Measurements from ENCODE around the gene ATP6V1F. TPM values are rescaled to one million over a fixed set of nuclear protein-coding genes. Genes with fewer than 3 reads are reported as not detected.
"Not testable (repeated sequence)": the region's sequence is repeated elsewhere in the genome, so short reads cannot be mapped to it uniquely, and the experiment has no call there.

ATP6V1F gene
- total RNA-seq, 1 experiment from 2014 or later = 169 TPM

DNA sequence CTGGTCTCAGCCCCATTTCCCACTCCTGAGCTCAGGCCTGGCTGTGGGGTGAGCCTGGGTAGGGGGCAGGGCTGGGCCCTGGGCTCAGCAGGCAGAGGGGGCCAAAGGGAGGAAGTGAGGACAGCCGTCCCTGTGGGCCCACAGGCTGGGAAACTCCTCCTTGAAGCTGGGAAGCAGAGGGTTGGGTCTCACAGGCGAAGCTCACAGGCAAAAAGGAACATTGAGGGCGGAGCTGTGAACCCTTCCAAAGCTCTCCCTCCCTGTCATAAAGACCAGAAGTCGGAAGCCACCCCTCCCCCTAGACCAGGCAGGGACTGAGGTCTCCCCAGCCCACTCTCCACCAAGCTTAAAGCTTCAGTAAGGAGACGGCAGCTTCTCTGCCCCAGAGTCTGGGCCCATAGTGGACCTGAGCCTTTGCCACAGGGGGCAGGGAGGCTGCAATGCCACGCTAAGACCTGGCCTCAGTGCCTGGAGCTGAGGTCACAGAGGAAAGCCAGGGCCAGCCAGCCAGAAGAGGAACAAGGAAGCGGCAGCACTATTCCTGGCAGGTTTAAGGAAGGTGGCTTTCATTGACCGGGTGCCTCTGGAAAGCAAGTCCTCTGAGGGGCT lies 48.9 kb downstream of the ATP6V1F start:
- no peaks in the 10 kb centered on the region for H3F3A ChIP-seq (ENCODE audit: insufficient read depth, low read depth)
- H3K79me2 ChIP-seq (ENCODE audit: low read depth) = no peaks in the 10 kb centered on the region
- H3K4me3 ChIP-seq = no peak overlapping the region
- no TSS peak for BruUV-seq (replicated peaks)
- intact Hi-C loops (cut with micrococcal nuclease; ENCODE audit: unreplicated experiment) = no loop called here
- DNase-seq = no peak
- H3K9me3 ChIP-seq (ENCODE audit: insufficient read depth, low read depth) = no peaks in the 10 kb centered on the region
- TF ChIP-seq EZH2 (IDR thresholded peaks at IDR 0.05; ENCODE audit: low read depth) = no peak
- TF ChIP-seq, protein P1, sequence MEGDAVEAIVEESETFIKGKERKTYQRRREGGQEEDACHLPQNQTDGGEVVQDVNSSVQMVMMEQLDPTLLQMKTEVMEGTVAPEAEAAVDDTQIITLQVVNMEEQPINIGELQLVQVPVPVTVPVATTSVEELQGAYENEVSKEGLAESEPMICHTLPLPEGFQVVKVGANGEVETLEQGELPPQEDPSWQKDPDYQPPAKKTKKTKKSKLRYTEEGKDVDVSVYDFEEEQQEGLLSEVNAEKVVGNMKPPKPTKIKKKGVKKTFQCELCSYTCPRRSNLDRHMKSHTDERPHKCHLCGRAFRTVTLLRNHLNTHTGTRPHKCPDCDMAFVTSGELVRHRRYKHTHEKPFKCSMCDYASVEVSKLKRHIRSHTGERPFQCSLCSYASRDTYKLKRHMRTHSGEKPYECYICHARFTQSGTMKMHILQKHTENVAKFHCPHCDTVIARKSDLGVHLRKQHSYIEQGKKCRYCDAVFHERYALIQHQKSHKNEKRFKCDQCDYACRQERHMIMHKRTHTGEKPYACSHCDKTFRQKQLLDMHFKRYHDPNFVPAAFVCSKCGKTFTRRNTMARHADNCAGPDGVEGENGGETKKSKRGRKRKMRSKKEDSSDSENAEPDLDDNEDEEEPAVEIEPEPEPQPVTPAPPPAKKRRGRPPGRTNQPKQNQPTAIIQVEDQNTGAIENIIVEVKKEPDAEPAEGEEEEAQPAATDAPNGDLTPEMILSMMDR (conservative IDR thresholded peaks at IDR 0.05) = no peak
- no peaks in the 10 kb centered on the region for H3K36me3 ChIP-seq (ENCODE audit: low read depth)
- H4K20me1 ChIP-seq (ENCODE audit: insufficient read depth) = no peaks in the 10 kb centered on the region
- peaks cover 10% of the 10 kb centered on the region for H3K27me3 ChIP-seq (ENCODE audit: insufficient read depth, low read depth)
- CTCF ChIA-PET = interaction anchor here (0.8 kb wide), 1 partner anchor 18 kb away, joined by 3 read pairs; no protein-coding TSS in a partner anchor
- no peak overlapping the region for H2AFZ ChIP-seq
- no peaks in the 10 kb centered on the region for H3K9me2 ChIP-seq (ENCODE audit: insufficient read depth)
- POLR2A ChIA-PET (ENCODE audit: unreplicated experiment) = interaction anchor here (0.6 kb wide), 1 partner anchor 8 kb away, joined by 3 read pairs; no protein-coding TSS in a partner anchor
- no peak overlapping the region for H3K4me2 ChIP-seq
- H3K4me1 ChIP-seq (replicated peaks; ENCODE audit: insufficient read depth) = no peaks in the 10 kb centered on the region
- H3K27ac ChIP-seq = no peak overlapping the region

DNA sequence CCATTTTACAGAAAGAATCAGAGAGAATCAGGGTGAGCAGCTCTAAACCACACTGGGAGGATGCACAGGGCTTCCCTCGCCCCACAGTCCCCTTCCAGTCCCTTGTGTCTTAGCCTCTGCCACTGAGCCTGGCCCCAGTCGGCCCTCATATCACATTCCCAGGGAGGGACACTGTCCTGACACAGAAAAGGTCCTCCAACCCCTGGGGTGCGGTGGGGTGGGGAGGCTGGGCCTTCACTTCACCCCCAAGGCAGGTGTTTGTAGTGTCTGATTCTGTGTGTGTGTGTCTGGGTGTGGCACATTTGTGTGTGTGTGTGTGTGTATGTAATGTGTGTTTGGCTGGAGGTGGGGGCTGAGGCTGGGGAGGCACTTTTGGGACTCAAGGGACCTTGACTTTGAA lies 49.6 kb downstream of the ATP6V1F start:
- Histone ChIP-seq H3F3A (ENCODE audit: insufficient read depth, low read depth) (no peaks in the 10 kb centered on the region), H2AFZ (no peak overlapping the region), H3K4me1 (replicated peaks; ENCODE audit: insufficient read depth) (no peaks in the 10 kb centered on the region), H3K9me3 (ENCODE audit: insufficient read depth, low read depth) (no peaks in the 10 kb centered on the region), H3K79me2 (ENCODE audit: low read depth) (no peaks in the 10 kb centered on the region), H4K20me1 (ENCODE audit: insufficient read depth) (no peaks in the 10 kb centered on the region), H3K4me3 (no peak overlapping the region), H3K9me2 (ENCODE audit: insufficient read depth) (no peaks in the 10 kb centered on the region), H3K36me3 (ENCODE audit: low read depth) (no peaks in the 10 kb centered on the region), H3K27ac (no peak overlapping the region), H3K27me3 (ENCODE audit: insufficient read depth, low read depth) (peaks cover 10% of the 10 kb centered on the region), H3K4me2 (no peak overlapping the region)
- DNase-seq = no peak
- ChIA-PET POLR2A (ENCODE audit: unreplicated experiment) (no interaction called here), CTCF (interaction anchor here (0.8 kb wide), 1 partner anchor 19 kb away, joined by 3 read pairs; no protein-coding TSS in a partner anchor)
- BruUV-seq (replicated peaks) = no TSS peak
- intact Hi-C loops (cut with micrococcal nuclease; ENCODE audit: unreplicated experiment) = no loop called here
- TF ChIP-seq, protein P1 (conservative IDR thresholded peaks at IDR 0.05) = no peak
- no peak for TF ChIP-seq EZH2 (IDR thresholded peaks at IDR 0.05; ENCODE audit: low read depth)

DNA sequence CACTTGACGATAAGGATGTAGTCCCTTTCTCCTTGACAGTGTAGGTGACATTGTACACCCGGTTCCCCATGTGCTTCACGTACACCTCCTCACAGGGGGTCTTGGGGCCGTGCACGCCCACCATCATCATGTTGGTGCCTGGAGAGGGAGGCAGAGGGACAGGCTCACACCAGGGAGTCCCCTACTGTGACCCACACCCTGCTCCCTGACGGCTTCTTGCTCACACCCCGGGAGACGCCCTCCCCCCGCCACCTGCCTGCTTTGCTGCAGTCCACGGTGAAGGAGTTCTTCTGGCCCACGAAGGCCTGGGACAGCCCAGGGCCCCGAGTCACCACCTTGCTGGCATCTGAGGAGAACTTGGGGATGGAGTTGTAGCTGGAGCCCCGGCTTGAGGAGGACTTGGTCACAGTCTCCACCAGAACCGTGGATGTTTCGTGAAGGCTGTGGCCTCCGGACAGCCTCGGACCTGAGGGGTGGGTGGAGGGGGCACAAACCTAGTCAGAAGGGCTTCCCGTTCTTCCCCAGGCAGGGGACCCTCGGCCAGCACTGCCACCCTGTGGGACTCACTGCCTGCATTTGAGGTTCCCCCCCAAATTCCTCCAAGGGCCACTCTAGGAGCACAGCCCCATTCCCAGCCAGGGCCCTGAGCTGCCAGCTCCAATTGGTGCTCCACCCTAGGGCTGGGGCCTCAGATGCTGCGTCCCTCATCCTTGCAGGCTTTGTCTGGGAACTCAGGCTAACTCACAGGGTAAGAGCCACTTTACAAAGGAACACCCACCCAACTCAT lies 50.2 kb downstream of the ATP6V1F start:
- H3K4me1 ChIP-seq (replicated peaks; ENCODE audit: insufficient read depth); CTCF ChIA-PET; H3K36me3 ChIP-seq (ENCODE audit: low read depth); H3K4me3 ChIP-seq; H3K9me3 ChIP-seq (ENCODE audit: insufficient read depth, low read depth); H3K9me2 ChIP-seq (ENCODE audit: insufficient read depth); H4K20me1 ChIP-seq (ENCODE audit: insufficient read depth); intact Hi-C loops (cut with micrococcal nuclease; ENCODE audit: unreplicated experiment); H3K27me3 ChIP-seq (ENCODE audit: insufficient read depth, low read depth); BruUV-seq (replicated peaks); H2AFZ ChIP-seq; H3K4me2 ChIP-seq; H3K79me2 ChIP-seq (ENCODE audit: low read depth); H3F3A ChIP-seq (ENCODE audit: insufficient read depth, low read depth); H3K27ac ChIP-seq; DNase-seq; POLR2A ChIA-PET (ENCODE audit: unreplicated experiment): not testable (repeated sequence)

All from PC-9 (cell line).